GM12865 (cell line): ENCODE measurements around the gene FAR2.
"Not testable (repeated sequence)": the region's sequence is repeated elsewhere in the genome, so short reads cannot be mapped to it uniquely, and the experiment has no call there.

Source experiments
- DNase-seq: peaks from one replicate; pipeline ENCODE4 v3.0.0; 2010; ENCODE audit warnings: low read depth
- H3K4me3 ChIP-seq: 2 replicates; pipeline ENCODE4 v1.5.1; 2011; ENCODE audit warnings: mild to moderate bottlenecking, low read depth, low read length, control low read depth
- TF ChIP-seq, protein P1 (sequence below): IDR thresholded peaks from 2 replicates; pipeline ENCODE4 v1.5.1; 2011; ENCODE audit warnings: low read length, control low read depth, low read depth, inconsistent platforms; ENCODE audit not compliant: insufficient read depth; ENCODE audit errors: missing control alignments

FAR2 gene

DNA sequence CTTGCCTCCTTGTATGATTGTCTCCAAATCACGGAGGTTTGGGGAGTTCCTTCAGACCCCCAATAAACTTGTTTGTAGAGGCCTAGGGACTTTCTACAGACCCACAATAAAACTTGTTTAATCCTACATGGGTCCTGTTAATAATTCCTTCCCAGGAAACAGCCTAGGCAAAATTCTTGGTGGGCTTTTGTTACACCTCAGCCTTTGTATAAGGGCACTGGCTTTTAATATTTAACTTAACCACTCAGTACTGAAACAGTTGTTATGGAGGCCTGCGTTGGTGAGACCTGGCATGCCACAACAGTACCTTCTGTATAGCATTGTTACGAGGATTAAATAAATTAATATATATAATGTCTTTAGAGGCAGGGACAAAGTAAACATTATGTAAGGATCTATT lies 32.7 kb upstream of the FAR2 start:
- TF ChIP-seq, protein P1, sequence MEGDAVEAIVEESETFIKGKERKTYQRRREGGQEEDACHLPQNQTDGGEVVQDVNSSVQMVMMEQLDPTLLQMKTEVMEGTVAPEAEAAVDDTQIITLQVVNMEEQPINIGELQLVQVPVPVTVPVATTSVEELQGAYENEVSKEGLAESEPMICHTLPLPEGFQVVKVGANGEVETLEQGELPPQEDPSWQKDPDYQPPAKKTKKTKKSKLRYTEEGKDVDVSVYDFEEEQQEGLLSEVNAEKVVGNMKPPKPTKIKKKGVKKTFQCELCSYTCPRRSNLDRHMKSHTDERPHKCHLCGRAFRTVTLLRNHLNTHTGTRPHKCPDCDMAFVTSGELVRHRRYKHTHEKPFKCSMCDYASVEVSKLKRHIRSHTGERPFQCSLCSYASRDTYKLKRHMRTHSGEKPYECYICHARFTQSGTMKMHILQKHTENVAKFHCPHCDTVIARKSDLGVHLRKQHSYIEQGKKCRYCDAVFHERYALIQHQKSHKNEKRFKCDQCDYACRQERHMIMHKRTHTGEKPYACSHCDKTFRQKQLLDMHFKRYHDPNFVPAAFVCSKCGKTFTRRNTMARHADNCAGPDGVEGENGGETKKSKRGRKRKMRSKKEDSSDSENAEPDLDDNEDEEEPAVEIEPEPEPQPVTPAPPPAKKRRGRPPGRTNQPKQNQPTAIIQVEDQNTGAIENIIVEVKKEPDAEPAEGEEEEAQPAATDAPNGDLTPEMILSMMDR, result no peak
- no peak for DNase-seq
- H3K4me3 ChIP-seq, result no peak overlapping the region

DNA sequence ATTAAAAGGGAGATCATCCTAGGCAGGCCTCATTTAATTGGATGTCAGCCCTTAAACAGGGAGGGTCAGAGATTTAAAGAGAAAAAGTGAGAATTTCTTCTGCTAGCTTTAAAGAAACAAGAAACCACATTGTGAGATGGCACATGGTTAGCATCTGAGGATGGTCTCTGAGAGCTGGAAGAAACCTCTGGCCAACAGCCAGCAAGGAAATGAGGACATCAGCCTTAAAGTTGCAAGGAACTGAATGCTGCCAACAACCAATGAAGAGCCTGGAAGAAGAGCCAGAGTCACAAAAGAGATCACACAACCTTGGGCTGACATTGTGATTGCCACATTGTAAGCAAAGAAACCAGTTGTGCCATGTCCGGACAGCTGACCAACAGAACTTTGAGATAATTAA lies 17.5 kb upstream of the FAR2 start:
- no peak overlapping the region for H3K4me3 ChIP-seq
- TF ChIP-seq, protein P1, result no peak
- DNase-seq, result no peak

DNA sequence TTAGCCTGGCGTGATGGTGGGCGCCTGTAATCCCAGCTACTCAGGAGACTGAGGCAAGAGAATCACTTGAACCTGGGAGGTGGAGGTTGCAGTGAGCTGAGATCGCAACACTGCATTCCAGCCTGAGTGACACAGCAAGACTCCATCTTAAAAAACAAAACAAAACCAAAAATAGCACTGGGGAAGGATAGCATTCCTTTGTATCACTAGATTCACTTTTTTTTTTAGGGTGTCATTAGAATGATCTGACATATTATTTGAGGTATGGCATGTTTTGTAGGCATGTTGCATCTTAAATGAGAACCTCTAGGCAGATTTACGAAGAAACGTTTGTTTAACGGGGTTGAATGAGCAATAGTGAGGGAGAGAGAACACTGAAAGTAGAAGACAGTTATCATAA lies 16.8 kb upstream of the FAR2 start:
- DNase-seq, result no peak
- TF ChIP-seq, protein P1, result no peak
- H3K4me3 ChIP-seq, result no peak overlapping the region

DNA sequence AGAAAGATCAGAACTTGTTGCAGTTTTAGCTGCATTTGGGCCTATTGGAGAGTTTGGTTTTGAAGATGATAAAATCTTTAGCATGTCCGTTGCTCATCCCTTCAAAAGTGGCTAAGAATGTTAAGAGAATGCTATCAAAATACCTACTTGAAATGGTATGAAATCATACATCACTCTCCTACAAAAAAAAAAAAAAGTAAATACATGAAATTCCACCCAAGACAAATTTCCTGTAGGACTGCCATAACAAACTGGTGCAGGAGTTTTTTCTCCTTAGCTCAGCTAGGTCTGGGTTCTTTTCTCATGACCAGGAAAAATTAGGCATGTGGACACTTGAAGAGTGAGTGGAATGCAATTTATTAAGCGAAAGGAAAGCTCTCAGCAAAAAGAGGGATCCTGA lies 15.9 kb upstream of the FAR2 start:
- H3K4me3 ChIP-seq, result no peak overlapping the region
- no peak for DNase-seq
- TF ChIP-seq, protein P1, result no peak

DNA sequence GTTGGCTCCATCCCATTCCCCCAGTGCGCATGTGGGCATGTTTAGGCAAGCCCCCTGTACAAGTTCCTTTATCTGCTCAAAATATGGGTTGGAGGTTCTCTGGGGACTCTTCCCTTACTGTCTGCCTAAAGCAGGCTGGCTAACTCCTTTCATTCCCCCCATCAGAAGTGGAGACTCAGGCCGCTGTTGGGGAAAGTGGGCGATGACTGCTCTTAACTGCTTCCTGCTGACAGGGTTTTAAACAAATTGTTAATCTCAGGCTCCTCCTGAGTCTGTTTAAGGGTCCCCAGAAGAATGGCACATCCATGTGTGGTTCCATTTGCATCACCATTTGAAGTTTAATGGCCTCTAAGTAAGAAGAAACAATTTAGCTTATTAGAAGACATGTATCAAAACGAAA lies 15.4 kb upstream of the FAR2 start:
- TF ChIP-seq, protein P1, result no peak
- no peak for DNase-seq
- H3K4me3 ChIP-seq, result no peak overlapping the region

DNA sequence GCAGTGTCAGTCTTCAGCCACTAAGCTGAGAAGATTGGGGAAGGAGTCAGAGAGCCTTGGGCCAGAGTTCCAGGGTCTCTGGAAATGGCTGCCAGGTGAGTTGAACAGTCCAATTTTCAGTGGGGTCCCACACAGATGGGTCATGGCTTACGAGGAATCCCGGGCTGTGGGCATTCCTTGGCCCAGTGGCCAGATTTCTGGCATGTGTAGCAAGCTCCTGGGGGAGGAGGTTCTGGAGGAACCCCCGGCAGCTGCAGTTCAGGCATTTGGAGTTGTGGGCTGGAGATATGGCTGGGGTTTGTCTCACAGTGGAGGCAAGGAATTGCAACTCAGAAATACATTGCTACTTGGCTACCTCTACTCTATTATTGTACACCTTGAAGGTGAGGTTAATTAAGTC lies 10.8 kb upstream of the FAR2 start:
- H3K4me3 ChIP-seq, result not testable (repeated sequence)

DNA sequence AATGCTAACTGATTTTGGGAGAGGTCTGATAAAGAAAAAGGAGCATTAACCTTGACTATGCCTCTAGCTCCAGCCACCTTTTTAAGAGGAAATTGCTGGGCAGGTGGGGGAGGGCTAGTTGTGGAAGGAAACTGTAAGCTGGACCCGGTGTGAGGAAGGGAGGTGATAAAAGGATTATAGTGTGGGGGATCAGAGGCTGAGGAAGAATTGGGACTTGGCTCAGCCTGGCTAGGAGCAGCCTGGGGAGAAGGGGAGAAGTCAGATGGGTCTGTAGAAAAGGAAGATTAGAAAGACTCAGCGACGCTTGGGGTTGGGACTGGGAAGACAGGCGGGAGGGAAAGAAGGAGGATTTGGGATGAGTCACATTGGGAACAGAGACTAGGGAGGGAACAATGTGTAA lies 10.2 kb upstream of the FAR2 start:
- H3K4me3 ChIP-seq, DNase-seq: not testable (repeated sequence)

More for the DNA sequence above, 10.8 kb upstream of the FAR2 start:
- not testable (repeated sequence) for DNase-seq

DNA sequence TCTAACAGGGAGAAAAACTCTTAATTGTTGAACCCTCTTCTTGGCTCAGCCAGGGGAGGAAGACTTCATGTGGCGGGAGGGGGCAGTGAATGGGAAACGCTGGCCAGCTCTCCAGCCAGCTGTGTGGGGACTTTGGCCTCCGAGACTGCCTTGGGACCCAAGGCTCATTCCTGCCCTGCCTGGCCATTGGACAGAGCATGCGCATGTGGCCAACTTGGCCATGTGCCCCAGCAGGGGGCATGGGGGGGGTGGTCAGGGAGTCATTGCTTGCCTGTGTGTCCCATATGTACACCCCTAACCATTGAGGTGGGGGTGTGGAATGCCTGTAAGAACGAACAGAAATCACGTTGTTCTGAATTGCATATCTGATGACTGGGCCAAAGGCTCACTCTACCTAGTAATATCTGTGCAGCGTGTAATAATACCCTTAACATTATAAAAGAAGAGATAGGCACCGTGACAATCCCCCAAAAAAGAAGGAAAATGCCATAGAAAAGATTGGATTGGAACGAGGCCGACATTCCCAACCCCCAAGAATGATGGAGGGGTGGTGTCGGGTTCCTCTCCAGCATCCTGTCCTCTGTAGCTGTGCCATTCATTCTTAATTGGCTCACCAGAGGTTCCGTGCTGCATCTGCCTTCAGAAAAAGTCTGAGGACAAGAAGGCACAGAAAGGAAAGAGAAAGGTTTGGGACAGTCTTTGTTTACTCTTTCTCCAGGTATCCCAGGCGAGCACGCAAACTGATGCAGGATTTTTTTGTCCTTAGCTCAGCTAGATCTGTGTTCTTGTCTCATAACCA lies 3.5 kb upstream of the FAR2 start:
- TF ChIP-seq, protein P1, result no peak
- no peak overlapping the region for H3K4me3 ChIP-seq
- DNase-seq, result no peak
